Measurements from ENCODE around the gene CNTN6. TPM values are rescaled to one million over a fixed set of nuclear protein-coding genes. Genes with fewer than 3 reads are reported as not detected.

CNTN6 gene
- total RNA-seq, 1 donor, result not detected

GRCh38 chr3:1147326-1147725 is 54.5 kb downstream of the CNTN6 start:
- Histone ChIP-seq H3K4me2 (ENCODE audit: insufficient read depth, low read length) (no peak overlapping the region), H3K4me1 (ENCODE audit: insufficient read depth, low read length) (no peaks in the 10 kb centered on the region), H3K36me3 (ENCODE audit: insufficient read depth, low read length) (no peaks in the 10 kb centered on the region), H3K79me2 (ENCODE audit: insufficient read depth, low read length) (no peaks in the 10 kb centered on the region), H2AFZ (ENCODE audit: low read length) (no peak overlapping the region), H3K27ac (ENCODE audit: low read depth, low read length) (no peak overlapping the region), H3K9me3 (ENCODE audit: low read depth, low read length) (no peaks in the 10 kb centered on the region), H3K4me3 (ENCODE audit: insufficient read depth, low read length) (no peak overlapping the region), H3K27me3 (ENCODE audit: insufficient read depth, low read length) (no peaks in the 10 kb centered on the region), H4K20me1 (ENCODE audit: insufficient read depth, low read length) (no peaks in the 10 kb centered on the region)
- DNase-seq (ENCODE audit: insufficient read length, low spot score, missing footprints), result no peak
- no peak for TF ChIP-seq CTCF (IDR thresholded peaks at IDR 0.05; ENCODE audit: extremely low read depth, low read depth, low read length)

- no peak overlapping the region for H3K27ac ChIP-seq (ENCODE audit: low read depth, low read length)
- H3K4me3 ChIP-seq (ENCODE audit: insufficient read depth, low read length), result no peak overlapping the region
- H3K4me2 ChIP-seq (ENCODE audit: insufficient read depth, low read length), result no peak overlapping the region
- H3K36me3 ChIP-seq (ENCODE audit: insufficient read depth, low read length), result no peaks in the 10 kb centered on the region
- H3K9me3 ChIP-seq (ENCODE audit: low read depth, low read length), result no peaks in the 10 kb centered on the region
- H4K20me1 ChIP-seq (ENCODE audit: insufficient read depth, low read length), result no peaks in the 10 kb centered on the region
- no peak for DNase-seq (ENCODE audit: insufficient read length, low spot score, missing footprints)
- H3K4me1 ChIP-seq (ENCODE audit: insufficient read depth, low read length), result no peaks in the 10 kb centered on the region
- H3K27me3 ChIP-seq (ENCODE audit: insufficient read depth, low read length), result no peaks in the 10 kb centered on the region
- H3K79me2 ChIP-seq (ENCODE audit: insufficient read depth, low read length), result no peaks in the 10 kb centered on the region
- no peak for TF ChIP-seq CTCF (IDR thresholded peaks at IDR 0.05; ENCODE audit: extremely low read depth, low read depth, low read length)
- no peak overlapping the region for H2AFZ ChIP-seq (ENCODE audit: low read length)
These were observed 55.0 kb downstream of the CNTN6 start for GRCh38 chr3:1147819-1148218.

- Histone ChIP-seq H3K36me3 (ENCODE audit: insufficient read depth, low read length) (no peaks in the 10 kb centered on the region), H3K9me3 (ENCODE audit: low read depth, low read length) (no peaks in the 10 kb centered on the region), H3K4me1 (ENCODE audit: insufficient read depth, low read length) (no peaks in the 10 kb centered on the region), H3K4me2 (ENCODE audit: insufficient read depth, low read length) (no peak overlapping the region), H3K4me3 (ENCODE audit: insufficient read depth, low read length) (no peak overlapping the region), H2AFZ (ENCODE audit: low read length) (no peak overlapping the region), H3K27ac (ENCODE audit: low read depth, low read length) (no peak overlapping the region), H4K20me1 (ENCODE audit: insufficient read depth, low read length) (no peaks in the 10 kb centered on the region), H3K27me3 (ENCODE audit: insufficient read depth, low read length) (no peaks in the 10 kb centered on the region), H3K79me2 (ENCODE audit: insufficient read depth, low read length) (no peaks in the 10 kb centered on the region)
- no peak for DNase-seq (ENCODE audit: insufficient read length, low spot score, missing footprints)
- no peak for TF ChIP-seq CTCF (IDR thresholded peaks at IDR 0.05; ENCODE audit: extremely low read depth, low read depth, low read length)
These were observed 71.3 kb downstream of the CNTN6 start for GRCh38 chr3:1164101-1164500.

GRCh38 chr3:1171320-1171719 is 78.5 kb downstream of the CNTN6 start:
- no peak for TF ChIP-seq CTCF (IDR thresholded peaks at IDR 0.05; ENCODE audit: extremely low read depth, low read depth, low read length)

More at GRCh38 chr3:1171320-1171719, 78.5 kb downstream of the CNTN6 start:
- H3K79me2 ChIP-seq (ENCODE audit: insufficient read depth, low read length), result no peaks in the 10 kb centered on the region
- no peaks in the 10 kb centered on the region for H3K27me3 ChIP-seq (ENCODE audit: insufficient read depth, low read length)
- H3K4me1 ChIP-seq (ENCODE audit: insufficient read depth, low read length), result no peaks in the 10 kb centered on the region
- no peaks in the 10 kb centered on the region for H3K36me3 ChIP-seq (ENCODE audit: insufficient read depth, low read length)
- no peak overlapping the region for H2AFZ ChIP-seq (ENCODE audit: low read length)
- H3K4me3 ChIP-seq (ENCODE audit: insufficient read depth, low read length), result no peak overlapping the region
- H3K4me2 ChIP-seq (ENCODE audit: insufficient read depth, low read length), result no peak overlapping the region
- no peaks in the 10 kb centered on the region for H4K20me1 ChIP-seq (ENCODE audit: insufficient read depth, low read length)
- H3K9me3 ChIP-seq (ENCODE audit: low read depth, low read length), result peaks cover 2% of the 10 kb centered on the region
- no peak for DNase-seq (ENCODE audit: insufficient read length, low spot score, missing footprints)
- no peak overlapping the region for H3K27ac ChIP-seq (ENCODE audit: low read depth, low read length)

Data from osteoblast (primary cell).